HCT116 (cell line): ENCODE results near the gene DENND1A. TPM values are rescaled to one million over a fixed set of nuclear protein-coding genes. Genes with fewer than 3 reads are reported as not detected.

Source experiments
- ATAC-seq: fragments of 200-7000 bp; cut with Tn5 transposase; 2 replicates; pipeline ENCODE4 v1.9.1; 2020; ENCODE audit warnings: mild to moderate bottlenecking, moderate library complexity
- BruUV-seq: library from RNA; stranded (reverse); fragments of 400-500 nt; replicated peaks from 2 replicates; lab custom pipeline; 2021; lab: Mats Ljungman, UMichigan
- CTCF ChIA-PET: fragments of 300-600 bp; sonication (Branson Sonifier 250); formaldehyde crosslinking; loops from one replicate; lab custom pipeline; 2021; ENCODE audit warnings: antibody characterized with exemption; lab: Charles Lee
- POLR2A ChIA-PET: fragments of 300-600, 350-600 bp; sonication (Branson Sonifier 250); formaldehyde crosslinking; loops from one replicate; lab custom pipeline; 2021; ENCODE audit warnings: antibody characterized with exemption; lab: Charles Lee
- RAD21 ChIA-PET, 2 experiments: fragments of 300-600 bp; sonication (Branson Sonifier 250); formaldehyde crosslinking; loops; one replicate each; lab custom pipeline; 2023; ENCODE audit warnings: low total read pairs in 2 of 2; ENCODE audit not compliant: uncharacterized antibody in 2 of 2, unreplicated experiment in 2 of 2, low non-redundant PET in 1 of 2; lab: Charles Lee
- DNase-seq: peaks from one replicate; pipeline ENCODE4 v3.0.0-alpha.2; 2010; ENCODE audit warnings: low read depth, low spot score
- H2AFZ ChIP-seq: fragments of 200-600 bp; shearing (Covaris generic), sonication (generic); 2 replicates; pipeline ENCODE4 v1.6.1; 2017; ENCODE audit warnings: low read depth, mixed run types, mixed read lengths, antibody characterized with exemption, low read length; ENCODE audit not compliant: poor library complexity, severe bottlenecking
- H3K27ac ChIP-seq: 2 replicates; pipeline ENCODE4 v1.5.1; 2012; ENCODE audit warnings: low read depth, low read length
- H3K27me3 ChIP-seq: fragments of 200-600 bp; sonication (generic); 2 replicates; pipeline ENCODE4 v1.6.1; 2016; ENCODE audit warnings: mixed run types, low read length, mixed read lengths; ENCODE audit not compliant: insufficient read depth
- H3K36me3 ChIP-seq, 2 experiments: fragments of 200-500 bp in 1 of 2; fragments of 200-600 bp in 1 of 2; sonication (Bioruptor generic) in 1 of 2; sonication (generic) in 1 of 2; 2 replicates each; pipeline versions ENCODE4 v1.5.1 to v1.6.1; 2014 to 2016; ENCODE audit warnings: low read length in 2 of 2, inconsistent platforms in 1 of 2, mixed read lengths in 1 of 2, mixed run types in 1 of 2; ENCODE audit not compliant: insufficient read depth in 2 of 2, control insufficient read depth in 1 of 2
- H3K4me1 ChIP-seq, 2 experiments: fragments of 200-600 bp in 1 of 2; sonication (generic) in 1 of 2; 2 replicates each; pipeline versions ENCODE4 v1.5.1 to v1.6.1; 2012 to 2017; ENCODE audit warnings: low read length in 2 of 2, inconsistent platforms in 1 of 2, mild to moderate bottlenecking in 1 of 2, mixed read lengths in 1 of 2, mixed run types in 1 of 2, moderate library complexity in 1 of 2; ENCODE audit not compliant: insufficient read depth in 2 of 2, control insufficient read depth in 1 of 2
- H3K4me2 ChIP-seq: fragments of 200-600 bp; sonication (generic); 2 replicates; pipeline ENCODE4 v1.6.1; 2017; ENCODE audit warnings: mixed run types, low read length, mixed read lengths
- H3K4me3 ChIP-seq, 2 experiments: fragments of 200-600 bp in 1 of 2; sonication (generic) in 1 of 2; replicated peaks in 1 of 2; 2 replicates each; pipeline ENCODE4 v1.5.1; 2011 to 2016; ENCODE audit warnings: low read length in 2 of 2, control low read depth in 1 of 2, low read depth in 1 of 2, mild to moderate bottlenecking in 1 of 2, mixed read lengths in 1 of 2, mixed run types in 1 of 2
- H3K79me2 ChIP-seq: fragments of 200-600 bp; sonication (generic); 2 replicates; pipeline ENCODE4 v1.6.1; 2017; ENCODE audit warnings: mild to moderate bottlenecking, mixed run types, low read length, moderate library complexity, mixed read lengths; ENCODE audit not compliant: insufficient read depth
- H3K9ac ChIP-seq: fragments of 200-600 bp; sonication (generic); 2 replicates; pipeline ENCODE4 v1.6.1; 2016; ENCODE audit warnings: low read length, mixed read lengths
- H3K9me2 ChIP-seq: fragments of 200-600 bp; sonication (generic), shearing (Covaris generic); 2 replicates; pipeline ENCODE4 v1.6.1; 2017; ENCODE audit warnings: mixed run types, mild to moderate bottlenecking, moderate library complexity; ENCODE audit not compliant: insufficient read depth
- H3K9me3 ChIP-seq, 2 experiments: fragments of 200-500 bp in 1 of 2; fragments of 200-600 bp in 1 of 2; sonication (Bioruptor generic) in 1 of 2; sonication (generic) in 1 of 2; 2 replicates each; pipeline ENCODE4 v1.6.1; 2014 to 2017; ENCODE audit warnings: low read length in 2 of 2, mixed read lengths in 2 of 2, inconsistent platforms in 1 of 2, low read depth in 1 of 2, mild to moderate bottlenecking in 1 of 2, mixed run types in 1 of 2, moderate library complexity in 1 of 2; ENCODE audit not compliant: control insufficient read depth in 1 of 2, insufficient read depth in 1 of 2
- H4K20me1 ChIP-seq: fragments of 200-600 bp; sonication (generic), shearing (Covaris generic); 2 replicates; pipeline ENCODE4 v1.6.1; 2017; ENCODE audit warnings: mixed run types, mild to moderate bottlenecking, moderate library complexity; ENCODE audit not compliant: insufficient read depth
- ATF3 ChIP-seq: IDR thresholded peaks from 2 replicates; pipeline ENCODE4 v1.6.1; 2012
- CBX3 ChIP-seq: IDR thresholded peaks from 2 replicates; pipeline ENCODE4 v1.6.1; 2012; ENCODE audit warnings: low read depth
- EGR1 ChIP-seq: IDR thresholded peaks from 2 replicates; pipeline ENCODE4 v1.6.1; 2012; ENCODE audit warnings: low read depth
- ELF1 ChIP-seq: IDR thresholded peaks from 2 replicates; pipeline ENCODE4 v1.6.1; 2012; ENCODE audit warnings: low read depth, borderline replicate concordance
- FOSL1 ChIP-seq: IDR thresholded peaks from 2 replicates; pipeline ENCODE4 v1.6.1; 2012; ENCODE audit warnings: low read depth
- MAX ChIP-seq: IDR thresholded peaks from 2 replicates; pipeline ENCODE4 v1.6.1; 2012
- POLR2AphosphoS5 ChIP-seq: IDR thresholded peaks from 2 replicates; pipeline ENCODE4 v1.6.1; 2011; ENCODE audit warnings: mild to moderate bottlenecking, low read depth, low read length, moderate library complexity
- SP1 ChIP-seq: IDR thresholded peaks from 2 replicates; pipeline ENCODE4 v1.6.1; 2012; ENCODE audit warnings: low read depth
- SRF ChIP-seq: IDR thresholded peaks from 2 replicates; pipeline ENCODE4 v1.6.1; 2012; ENCODE audit warnings: low read depth
- YY1 ChIP-seq: IDR thresholded peaks from 2 replicates; pipeline ENCODE4 v1.6.1; 2011; ENCODE audit warnings: low read length, low read depth, moderate library complexity, mild to moderate bottlenecking; ENCODE audit not compliant: insufficient replicate concordance; ENCODE audit errors: extremely low read depth
- ZBTB33 ChIP-seq: IDR thresholded peaks from 2 replicates; pipeline ENCODE4 v1.6.1; 2011; ENCODE audit warnings: mild to moderate bottlenecking, low read length, moderate library complexity; ENCODE audit not compliant: insufficient replicate concordance; ENCODE audit errors: extremely low read depth
- intact Hi-C: fragments of 100-400 bp; cut with micrococcal nuclease; formaldehyde crosslinking; loops from 2 replicates; pipeline ENCODE4 v1.10.0; 2022
- total RNA-seq: library from RNA; stranded (reverse); gene quantifications from one replicate; pipeline ENCODE4 v1.2.1, GENCODE V29; 2021; ENCODE audit not compliant: unreplicated experiment

The DENND1A gene
- total RNA-seq, 1 experiment from 2014 or later: 33.0 TPM

DNA sequence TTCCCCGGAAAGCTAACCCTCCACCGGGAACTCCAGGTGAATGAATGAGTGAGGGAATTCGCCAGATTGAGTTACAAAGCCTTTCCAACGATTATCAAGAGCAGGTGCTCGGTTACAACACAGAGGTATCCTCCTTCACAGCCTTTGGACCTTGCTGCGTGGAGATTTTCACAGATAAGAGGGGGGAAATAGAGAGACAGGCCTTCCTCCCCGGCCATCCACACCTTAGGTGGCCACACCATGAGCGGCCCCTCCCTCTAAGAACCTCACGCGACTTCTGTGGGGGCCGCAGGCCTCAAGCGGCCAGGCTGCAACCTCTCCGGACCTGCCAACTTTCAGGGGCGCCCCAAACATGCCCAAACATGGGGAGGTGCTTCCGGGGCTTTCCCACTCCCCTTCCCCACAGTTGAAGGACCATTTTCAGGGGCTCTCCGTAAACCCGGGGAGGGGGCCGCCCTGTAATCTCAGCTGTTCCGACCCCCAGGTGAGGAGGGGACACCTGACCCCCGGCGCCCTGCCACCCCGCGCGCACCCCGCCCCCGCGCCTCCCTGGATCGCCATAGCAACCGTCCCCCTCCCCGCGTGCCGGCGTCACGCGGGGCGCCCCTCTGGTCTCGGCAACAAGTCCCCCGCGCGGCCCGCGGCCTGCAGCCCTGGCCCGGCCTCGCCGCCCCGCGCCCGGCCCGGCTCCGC is 603 bp downstream of the DENND1A start:
- no peak overlapping the region for H2AFZ ChIP-seq
- CTCF ChIA-PET: no interaction called here
- H3K4me1 ChIP-seq: peaks cover 36 to 77% of the 10 kb centered on the region in 2 experiments
- no peaks in the 10 kb centered on the region for H3K27me3 ChIP-seq
- TF ChIP-seq ZBTB33: no peak
- peak; percentile 19; the same call in 1 of the 2 replicates for TF ChIP-seq EGR1
- no peak for TF ChIP-seq MAX
- TF ChIP-seq SRF: 0 out of 2 replicates have a peak, but pooled peaks have one; percentile 36
- TF ChIP-seq ELF1: no peak
- no peak for TF ChIP-seq FOSL1
- TF ChIP-seq CBX3: no peak
- TF ChIP-seq YY1: no peak
- no peak for TF ChIP-seq POLR2AphosphoS5
- TF ChIP-seq ATF3: no peak
- no peak for TF ChIP-seq SP1
- TF ChIP-seq, all 23 proteins: peak for 2
- Histone ChIP-seq H3K4me3 (peak overlapping the region; percentile 72 to 84), H3K27ac (peak overlapping the region; percentile 63; the same call in 1 of the 2 replicates), H3K79me2 (peaks cover 44% of the 10 kb centered on the region), H3K9ac (peak overlapping the region; percentile 79), H3K4me2 (peak overlapping the region; percentile 80), H4K20me1 (no peaks in the 10 kb centered on the region), H3K9me2 (no peaks in the 10 kb centered on the region), H3K36me3 (no peaks in the 10 kb centered on the region), H3K9me3 (no peaks in the 10 kb centered on the region)
- ChIA-PET RAD21 (no interaction called here), POLR2A (no interaction called here)
- ATAC-seq (peak; percentile 25), DNase-seq (no peak)
- intact Hi-C loops: no loop called here
- BruUV-seq: no TSS peak
